Measurements from ENCODE around the gene IFIT3.
A peak's percentile ranks its signal among the peaks of the same experiment; 100 is the strongest.
"Not testable (repeated sequence)": the region's sequence is repeated elsewhere in the genome, so short reads cannot be mapped to it uniquely, and the experiment has no call there.

Gene IFIT3

DNA sequence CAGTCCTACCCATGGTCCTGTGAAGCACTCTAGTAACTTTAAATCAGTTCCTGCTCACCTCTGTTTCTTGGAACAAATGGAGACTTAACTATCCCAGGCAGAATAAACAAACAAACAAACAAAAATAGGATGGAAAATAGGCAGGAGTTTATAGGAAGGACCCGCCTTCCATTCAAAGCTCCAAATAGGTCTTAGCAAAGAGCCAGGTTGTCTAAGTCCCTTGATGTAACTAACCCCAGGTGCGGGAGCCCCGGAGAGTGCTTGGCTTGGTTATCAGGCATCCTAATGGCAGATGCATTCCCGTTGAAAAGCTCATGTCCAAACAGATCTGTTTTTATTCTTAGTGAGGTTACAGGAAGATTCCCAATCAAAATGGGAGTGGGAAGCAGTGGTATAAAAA lies 23.8 kb upstream of the IFIT3 start:
- no peak for DNase-seq

DNA sequence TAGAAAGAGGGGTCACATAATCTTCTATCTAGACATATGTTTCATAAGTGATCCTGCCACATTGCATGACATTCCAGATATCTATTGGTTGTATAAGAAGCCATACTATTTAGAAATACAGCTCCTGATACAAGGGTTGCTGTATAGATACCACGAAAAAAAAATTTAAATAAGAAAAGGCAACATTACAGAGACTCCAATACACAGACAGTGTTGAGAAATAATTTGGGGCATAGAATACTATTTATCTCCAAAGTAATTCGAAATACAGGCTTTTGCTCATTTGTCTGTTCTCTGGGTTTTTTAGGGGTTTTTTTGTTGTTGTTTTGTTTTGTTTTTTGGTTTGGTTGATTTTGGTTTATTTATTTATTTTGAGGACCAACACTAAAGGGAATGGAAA lies 23.4 kb upstream of the IFIT3 start:
- DNase-seq: no peak

DNA sequence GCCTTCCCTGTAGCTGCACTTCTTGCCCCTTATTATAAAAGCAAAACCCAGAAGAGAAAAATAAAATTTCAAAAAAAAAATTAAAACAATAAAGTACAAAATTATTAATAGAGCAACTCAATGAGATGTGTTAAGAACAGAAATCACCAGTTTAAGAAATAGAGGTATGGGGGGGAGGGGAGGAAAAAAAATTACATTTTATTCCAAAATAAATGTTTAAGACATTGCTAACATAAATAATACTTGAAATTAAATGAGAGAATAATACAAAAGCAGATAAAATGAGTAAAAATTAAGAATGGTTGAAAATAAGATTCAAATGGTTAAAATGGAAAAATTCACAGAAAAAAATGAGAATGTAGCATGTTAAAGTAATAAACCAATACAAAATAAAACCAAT lies 22.9 kb upstream of the IFIT3 start:
- DNase-seq: no peak

DNA sequence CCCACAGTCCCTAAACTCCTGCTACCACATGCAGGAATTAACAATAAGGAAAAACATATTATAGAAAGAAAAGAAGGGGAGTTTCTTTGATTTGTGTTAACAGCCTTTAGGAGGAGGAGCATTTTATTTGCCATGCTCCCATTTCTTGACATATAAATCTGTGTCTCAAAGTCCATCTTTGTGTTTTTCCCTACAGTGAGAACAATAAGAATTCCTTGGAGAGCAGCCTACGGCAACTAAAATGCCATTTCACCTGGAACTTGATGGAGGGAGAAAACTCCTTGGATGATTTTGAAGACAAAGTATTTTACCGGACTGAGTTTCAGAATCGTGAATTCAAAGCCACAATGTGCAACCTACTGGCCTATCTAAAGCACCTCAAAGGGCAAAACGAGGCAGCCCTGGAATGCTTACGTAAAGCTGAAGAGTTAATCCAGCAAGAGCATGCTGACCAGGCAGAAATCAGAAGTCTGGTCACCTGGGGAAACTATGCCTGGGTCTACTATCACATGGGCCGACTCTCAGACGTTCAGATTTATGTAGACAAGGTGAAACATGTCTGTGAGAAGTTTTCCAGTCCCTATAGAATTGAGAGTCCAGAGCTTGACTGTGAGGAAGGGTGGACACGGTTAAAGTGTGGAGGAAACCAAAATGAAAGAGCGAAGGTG lies 21.9 kb upstream of the IFIT3 start:
- DNase-seq: no peak

DNA sequence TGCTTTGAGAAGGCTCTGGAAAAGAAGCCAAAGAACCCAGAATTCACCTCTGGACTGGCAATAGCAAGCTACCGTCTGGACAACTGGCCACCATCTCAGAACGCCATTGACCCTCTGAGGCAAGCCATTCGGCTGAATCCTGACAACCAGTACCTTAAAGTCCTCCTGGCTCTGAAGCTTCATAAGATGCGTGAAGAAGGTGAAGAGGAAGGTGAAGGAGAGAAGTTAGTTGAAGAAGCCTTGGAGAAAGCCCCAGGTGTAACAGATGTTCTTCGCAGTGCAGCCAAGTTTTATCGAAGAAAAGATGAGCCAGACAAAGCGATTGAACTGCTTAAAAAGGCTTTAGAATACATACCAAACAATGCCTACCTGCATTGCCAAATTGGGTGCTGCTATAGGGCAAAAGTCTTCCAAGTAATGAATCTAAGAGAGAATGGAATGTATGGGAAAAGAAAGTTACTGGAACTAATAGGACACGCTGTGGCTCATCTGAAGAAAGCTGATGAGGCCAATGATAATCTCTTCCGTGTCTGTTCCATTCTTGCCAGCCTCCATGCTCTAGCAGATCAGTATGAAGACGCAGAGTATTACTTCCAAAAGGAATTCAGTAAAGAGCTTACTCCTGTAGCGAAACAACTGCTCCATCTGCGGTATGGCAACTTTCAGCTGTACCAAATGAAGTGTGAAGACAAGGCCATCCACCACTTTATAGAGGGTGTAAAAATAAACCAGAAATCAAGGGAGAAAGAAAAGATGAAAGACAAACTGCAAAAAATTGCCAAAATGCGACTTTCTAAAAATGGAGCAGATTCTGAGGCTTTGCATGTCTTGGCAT lies 21.1 kb upstream of the IFIT3 start:
- DNase-seq: no peak

DNA sequence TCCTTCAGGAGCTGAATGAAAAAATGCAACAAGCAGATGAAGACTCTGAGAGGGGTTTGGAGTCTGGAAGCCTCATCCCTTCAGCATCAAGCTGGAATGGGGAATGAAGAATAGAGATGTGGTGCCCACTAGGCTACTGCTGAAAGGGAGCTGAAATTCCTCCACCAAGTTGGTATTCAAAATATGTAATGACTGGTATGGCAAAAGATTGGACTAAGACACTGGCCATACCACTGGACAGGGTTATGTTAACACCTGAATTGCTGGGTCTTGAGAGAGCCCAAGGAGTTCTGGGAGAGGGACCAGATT lies 20.6 kb upstream of the IFIT3 start:
- DNase-seq: no peak

DNA sequence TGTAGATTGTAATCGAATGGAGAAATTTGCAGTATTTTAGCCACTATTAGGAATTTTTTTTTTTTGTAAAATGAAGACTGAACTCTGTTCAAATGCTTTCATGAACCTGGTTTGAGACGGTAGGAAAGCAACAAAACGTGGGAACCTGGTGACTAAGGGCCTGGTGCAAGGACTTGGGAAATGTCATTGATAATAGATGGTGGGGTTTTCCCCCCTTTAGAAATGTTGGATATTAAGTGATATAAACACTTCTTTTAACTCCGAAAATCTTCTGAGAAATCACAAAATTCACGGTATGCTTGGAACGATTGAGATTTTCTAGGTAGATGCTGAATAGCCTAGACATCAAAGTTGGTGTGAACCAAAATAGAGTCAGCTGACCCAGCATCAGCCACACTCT lies 19.5 kb upstream of the IFIT3 start:
- DNase-seq: no peak

DNA sequence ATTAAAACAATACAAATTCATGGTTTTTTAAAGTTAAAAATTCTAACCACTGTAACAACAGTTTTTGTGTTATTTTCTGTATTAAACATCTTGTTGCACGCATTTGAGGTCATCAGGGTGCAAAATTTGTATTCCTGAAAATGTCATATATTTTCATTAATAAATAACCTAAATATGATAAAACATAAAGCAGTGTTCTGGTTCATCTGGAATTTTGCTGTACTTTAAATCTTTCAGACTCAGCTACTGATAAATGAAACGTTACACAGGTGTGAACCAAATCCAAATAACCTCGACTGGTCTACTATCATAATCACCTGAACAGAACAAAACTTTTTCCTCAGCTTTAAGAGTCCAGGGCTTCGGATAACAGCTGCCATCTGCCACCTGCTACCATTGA lies 19.1 kb upstream of the IFIT3 start:
- DNase-seq: no peak

DNA sequence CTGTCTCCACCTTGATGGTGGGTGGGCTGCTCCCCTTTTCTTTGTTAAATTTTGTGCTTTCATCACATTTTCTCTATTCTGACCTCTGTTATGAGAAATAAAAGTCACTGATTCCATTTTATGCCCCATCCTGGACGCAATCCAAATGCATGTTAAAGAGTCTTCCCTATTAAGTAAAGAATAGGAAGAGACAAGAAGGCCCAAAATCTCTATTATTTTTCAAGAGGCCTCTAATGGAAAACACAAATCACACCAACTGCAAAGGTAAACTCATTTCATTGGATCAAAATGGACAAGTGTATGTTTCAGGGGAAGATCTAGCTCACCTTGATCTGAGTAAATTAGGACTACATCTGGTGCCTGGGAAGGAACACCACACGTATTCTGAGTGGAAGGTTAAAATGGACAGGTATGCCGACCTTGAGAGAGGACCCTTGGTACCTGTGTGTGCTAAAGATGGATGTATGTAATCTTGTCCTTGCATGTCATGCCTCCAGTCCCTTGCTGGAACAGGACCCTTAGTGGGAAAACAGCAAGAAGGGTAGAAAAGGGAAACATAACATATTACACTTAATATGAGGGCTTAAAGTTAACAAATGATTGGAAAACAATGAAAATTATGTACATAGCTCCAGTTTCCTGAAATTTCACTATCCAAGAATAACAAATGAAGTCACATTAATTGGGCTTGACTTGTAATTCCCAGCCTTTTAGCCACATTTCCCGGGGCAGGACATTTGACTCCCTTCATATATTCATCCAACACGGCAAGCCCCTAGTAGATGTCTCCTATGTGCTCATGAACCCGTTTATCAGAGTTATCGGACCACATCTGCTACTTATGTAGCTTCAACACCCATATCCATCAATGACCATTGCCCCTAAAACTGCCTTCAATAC lies 18.4 kb upstream of the IFIT3 start:
- DNase-seq: no peak

DNA sequence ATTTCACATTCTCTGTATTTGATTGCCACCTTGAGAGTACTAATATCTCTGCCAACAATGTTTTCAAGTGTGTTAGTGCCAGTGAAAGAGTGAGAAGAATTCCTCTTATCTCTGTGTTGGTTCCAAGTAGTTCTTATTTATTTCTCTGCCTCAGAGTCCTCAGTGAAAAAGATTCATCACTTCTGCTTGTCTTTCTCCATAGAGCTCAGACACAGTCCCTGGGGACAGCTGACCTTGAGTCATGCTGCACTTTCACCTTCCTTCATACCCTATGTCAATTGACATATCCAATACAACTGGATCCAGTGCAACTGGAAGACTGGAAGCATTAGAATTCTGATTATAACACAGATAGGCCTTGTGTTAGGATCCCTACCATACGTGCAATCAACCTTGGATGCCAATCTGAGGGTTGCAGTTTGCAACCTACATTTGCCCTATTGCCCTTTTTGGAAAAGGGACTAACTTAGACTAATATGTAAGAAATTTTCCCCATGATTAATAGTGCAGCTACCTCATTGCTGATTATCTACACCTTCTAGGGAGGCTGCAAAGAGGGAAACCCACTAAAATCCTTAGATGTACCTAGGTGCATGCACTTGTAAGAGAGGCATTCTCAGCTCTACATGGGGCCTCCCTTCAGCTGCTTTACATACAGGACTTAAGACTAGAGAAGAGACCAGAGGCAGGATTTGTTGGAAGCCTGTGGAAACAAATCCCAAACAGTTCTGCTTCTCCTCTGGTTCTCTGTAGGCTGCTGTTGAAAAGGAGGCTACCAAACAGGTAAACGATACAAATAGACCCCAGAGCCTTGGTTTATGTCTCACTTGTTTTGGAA lies 17.5 kb upstream of the IFIT3 start:
- DNase-seq: no peak

DNA sequence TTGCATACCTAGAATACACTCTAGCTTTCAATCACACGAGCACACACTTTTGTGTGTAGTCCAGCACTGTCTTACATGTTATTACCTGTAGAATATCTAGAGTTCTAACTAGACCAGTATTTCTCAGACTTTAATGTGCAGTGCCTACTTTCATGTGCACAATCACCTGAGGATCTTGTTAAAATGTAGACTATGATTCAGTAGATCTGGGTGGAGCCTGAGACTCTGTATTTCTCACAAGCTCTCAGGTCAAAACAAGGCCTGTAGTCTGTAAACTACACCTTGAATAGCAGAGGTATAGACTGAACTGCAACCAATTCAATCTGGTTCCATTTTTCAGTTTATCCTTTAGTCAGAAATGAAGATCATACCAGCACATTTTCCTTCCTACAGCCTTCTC lies 14.8 kb upstream of the IFIT3 start:
- no peak for DNase-seq

DNA sequence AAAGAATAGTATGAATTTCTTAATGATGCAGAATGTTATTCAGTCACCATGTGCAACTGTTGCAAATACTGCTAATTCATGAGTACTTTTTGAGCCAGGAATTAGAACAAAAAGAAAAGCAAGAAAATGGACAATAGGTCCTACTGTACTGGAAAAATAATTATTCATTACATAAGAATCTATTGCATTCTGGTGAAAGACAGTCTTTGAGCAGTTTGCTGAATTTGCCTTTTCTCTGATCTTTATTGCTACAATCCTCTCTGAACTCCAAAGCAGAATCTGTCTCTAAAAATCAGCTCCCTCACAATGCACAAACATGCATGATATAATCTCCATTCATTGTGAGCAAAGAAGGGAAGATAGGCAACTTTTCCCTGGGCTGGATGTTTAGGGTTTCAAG lies 13.1 kb upstream of the IFIT3 start:
- no peak for DNase-seq

DNA sequence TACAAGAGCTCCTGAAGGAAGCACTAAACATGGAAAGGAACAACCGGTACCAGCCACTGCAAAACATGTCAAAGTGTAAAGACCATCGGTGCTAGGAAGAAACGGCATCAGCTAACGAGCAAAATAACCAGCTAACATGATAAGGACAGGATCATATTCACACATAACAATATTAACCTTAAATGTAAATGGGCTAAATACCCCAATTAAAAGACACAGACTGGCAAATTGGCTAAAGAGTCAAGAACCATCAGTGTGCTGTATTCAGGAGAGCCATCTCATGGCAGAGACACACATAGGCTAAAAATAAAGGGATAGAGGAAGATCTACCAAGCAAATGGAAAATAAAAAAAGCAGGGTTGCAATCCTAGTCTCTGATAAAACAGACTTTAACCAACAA lies 9.8 kb upstream of the IFIT3 start:
- DNase-seq: not testable (repeated sequence)

DNA sequence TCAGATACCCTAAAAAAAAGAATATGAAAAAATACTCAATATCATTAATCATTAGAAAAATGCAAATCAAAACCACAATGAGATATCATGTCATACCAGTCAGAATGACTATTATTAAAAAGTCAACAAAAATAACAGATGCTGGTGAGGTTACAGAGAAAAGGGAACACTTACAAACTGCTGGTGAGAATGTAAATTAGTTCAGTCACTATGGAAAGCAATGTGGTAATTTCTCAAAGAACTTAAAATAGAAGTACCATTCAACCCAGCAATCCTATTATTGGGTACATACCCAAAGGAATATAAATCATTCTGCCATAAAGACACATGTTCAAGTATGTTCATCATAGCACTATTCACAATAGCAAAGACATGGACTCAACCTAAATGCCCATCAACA lies 2.7 kb upstream of the IFIT3 start:
- not testable (repeated sequence) for DNase-seq

DNA sequence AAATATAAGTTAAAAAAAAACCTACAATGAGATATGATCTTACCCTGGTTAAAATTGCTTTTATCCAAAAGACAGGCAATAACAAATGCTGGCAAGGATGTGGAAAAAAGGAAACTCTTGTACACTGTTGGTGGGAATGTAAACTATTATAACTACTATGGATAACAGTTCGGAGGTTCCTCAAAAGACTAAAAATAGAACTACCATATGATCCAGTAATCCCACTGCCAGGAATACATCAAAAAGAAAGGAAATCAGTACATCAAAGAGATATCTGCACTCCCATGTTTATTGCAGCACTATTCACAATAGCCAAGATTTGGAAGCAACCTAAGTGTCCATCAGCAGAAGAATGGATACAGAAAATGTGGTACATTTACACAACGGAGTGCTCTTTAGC lies 1.9 kb upstream of the IFIT3 start:
- DNase-seq: not testable (repeated sequence)

DNA sequence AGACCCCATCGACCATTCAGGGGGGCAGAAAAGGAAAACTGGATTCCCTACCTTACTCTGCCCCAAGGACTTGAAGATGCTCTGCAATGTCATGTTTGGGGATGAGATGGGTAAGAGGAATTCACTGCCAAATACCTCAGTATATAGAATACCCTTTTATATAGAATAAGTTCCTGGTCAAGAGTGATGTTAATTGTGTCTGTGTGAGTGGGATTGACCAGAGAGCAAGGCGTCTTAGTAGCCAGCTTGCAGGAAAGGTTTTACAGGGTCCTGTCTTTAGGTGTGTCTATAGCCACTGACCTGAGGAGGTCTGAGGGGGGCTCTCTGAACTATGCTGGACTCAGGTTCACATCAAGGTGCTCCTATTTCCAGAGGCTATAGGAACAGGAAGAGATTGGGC lies 1.4 kb downstream of the IFIT3 start:
- no peak for DNase-seq

DNA sequence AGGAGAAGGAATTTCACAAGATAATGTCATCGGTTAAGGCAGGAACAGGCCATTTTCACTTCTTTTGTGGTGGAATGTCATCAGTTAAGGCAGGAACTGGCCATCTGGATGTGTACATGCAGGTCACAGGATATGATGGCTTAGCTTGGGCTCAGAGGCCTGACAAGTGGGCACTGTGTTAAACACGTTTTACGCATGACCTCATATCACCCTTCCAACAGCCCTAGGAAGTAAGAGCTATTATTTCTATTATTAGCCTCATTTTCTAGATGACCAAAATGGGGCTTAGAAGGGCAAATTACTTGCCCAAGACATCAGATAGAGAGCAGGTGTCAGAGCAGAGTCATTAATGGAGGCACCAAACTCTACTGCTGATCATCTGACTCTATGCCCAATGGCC lies 2.2 kb downstream of the IFIT3 start:
- not testable (repeated sequence) for DNase-seq

DNA sequence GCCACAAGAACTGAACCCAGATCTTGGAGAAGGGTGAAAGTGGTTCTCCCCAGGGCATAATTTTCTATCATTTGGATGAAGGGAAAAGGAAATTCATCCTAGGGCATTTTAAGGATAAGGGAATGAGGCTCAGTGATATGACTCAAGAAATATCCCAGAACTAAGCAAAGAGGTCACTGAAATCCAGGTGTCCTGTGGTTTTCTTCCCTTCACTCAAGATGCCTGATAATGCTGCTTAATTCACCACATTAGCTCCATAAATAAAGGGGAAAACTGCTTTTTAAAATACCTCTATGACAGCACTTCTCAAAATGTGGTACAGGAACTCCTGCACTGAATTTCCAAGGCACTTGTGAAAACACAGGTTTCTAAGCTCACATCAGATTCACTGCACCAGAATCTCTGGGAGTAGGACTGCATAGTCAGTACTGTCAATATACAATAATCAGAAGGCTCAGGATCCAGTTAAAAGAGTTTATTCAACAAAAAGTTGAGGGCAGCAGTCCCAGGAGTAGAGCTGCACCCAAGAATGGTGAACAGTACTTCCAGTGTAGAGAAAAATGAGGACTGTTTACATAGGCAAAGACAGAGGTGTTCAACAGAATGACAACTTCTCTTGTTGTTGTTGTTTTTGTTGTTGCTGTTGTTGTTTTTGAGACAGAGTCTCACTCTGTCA lies 2.9 kb downstream of the IFIT3 start:
- DNase-seq: no peak

DNA sequence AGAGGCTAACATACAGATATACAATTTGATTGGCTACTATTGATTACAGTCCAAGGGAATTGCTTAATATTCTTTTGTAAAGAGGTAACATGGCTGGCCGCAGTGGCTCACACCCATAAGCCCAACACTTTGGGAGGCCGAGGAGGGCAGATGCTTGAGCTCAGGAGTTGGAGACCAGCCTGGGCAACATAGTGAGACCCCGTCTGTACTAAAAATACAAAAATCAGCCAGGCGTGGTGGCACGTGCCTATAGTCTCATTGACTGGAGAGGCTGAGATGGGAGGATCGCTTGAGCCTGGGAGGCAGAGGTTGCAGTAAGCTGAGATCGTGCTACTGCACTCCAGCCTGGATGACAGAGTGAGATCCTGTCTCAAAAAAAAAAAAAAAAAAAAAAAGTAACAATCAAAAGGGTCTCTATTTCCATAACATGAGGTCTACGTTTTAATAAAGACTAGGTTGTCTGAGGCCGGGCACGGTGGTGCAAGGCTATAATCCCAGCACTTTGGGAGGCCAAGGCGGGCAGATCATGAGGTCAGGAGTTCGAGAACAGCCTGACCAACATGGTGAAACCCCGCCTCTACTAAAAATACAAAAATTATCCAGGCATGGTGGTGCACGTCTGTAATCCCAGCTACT lies 3.8 kb downstream of the IFIT3 start:
- not testable (repeated sequence) for DNase-seq

DNA sequence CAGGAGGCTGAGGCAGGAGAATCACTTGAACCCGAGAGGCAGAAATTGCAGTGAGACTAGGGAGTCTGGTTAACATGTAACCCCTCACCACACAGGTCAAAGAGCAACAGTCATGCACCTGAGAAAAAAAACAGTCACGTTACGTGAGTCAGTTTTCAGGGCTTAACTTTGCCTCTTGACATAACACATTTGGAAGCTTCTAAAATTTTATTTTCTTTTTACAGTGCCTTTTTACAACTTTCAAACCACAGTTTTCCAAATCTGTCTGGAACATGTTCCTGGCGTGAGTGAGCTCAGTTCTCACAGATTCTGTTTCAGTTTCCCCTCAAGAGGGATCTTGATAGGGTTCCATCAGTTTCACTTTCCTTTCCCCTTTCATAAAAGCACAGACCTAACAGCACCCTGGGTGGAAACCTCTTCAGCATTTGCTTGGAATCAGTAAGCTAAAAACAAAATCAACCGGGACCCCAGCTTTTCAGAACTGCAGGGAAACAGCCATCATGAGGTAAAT lies 4.4 kb downstream of the IFIT3 start:
- DNase-seq: no peak

DNA sequence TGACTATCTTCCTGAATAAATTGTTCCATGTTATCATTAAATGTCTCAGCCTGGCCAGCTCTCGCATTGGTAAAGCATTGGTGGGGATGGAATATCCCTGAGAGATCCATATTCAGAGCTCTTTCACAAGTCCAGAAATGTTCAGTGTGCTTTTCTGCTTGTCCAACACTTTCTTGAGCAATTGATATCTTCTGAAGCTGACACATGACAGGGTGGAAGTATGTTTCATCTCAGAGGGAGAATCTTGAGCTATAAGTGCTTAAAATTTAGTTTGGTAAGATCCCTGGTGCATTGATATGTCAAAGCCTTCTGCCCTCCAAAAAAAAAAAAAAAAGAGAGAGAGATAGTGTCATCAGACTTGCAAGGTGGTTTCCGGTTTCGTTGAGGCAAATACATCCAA lies 7.4 kb downstream of the IFIT3 start:
- peak; percentile 28 for DNase-seq

DNA sequence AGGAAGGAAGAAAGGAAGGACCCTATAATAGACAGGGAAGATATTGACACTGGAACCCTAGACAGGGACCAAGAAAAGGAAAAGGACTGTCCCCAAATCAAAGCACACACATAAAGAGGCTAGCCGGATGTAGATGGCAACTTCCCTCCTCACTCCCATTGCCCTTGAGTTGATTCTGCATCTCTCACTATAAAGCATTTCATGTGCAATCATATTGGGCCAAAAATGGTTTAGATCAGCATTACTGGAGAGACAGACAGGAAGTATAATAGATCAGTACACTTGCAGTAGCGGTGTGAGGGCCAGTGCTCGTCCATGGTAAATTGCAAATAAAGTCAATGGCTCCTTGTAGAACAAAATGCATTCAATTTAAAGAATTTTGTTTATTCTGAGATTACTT lies 8.4 kb downstream of the IFIT3 start:
- DNase-seq: no peak
